GM10266 (cell line): Measurements from ENCODE around the gene TENT5C.

ENCODE experiments used
- DNase-seq: peaks from one replicate; pipeline ENCODE4 v3.0.0; 2012; ENCODE audit errors: extremely low spot score
- TF ChIP-seq, protein P1 (sequence below): IDR thresholded peaks from 2 replicates; pipeline ENCODE4 v1.5.1; 2012; ENCODE audit warnings: mild to moderate bottlenecking, low read depth; ENCODE audit not compliant: control insufficient read depth, insufficient read depth; ENCODE audit errors: missing control alignments

The TENT5C gene

GRCh38 chr1:117586337-117586736 is 19.5 kb upstream of the TENT5C start:
- no peak for DNase-seq
- TF ChIP-seq, protein P1, sequence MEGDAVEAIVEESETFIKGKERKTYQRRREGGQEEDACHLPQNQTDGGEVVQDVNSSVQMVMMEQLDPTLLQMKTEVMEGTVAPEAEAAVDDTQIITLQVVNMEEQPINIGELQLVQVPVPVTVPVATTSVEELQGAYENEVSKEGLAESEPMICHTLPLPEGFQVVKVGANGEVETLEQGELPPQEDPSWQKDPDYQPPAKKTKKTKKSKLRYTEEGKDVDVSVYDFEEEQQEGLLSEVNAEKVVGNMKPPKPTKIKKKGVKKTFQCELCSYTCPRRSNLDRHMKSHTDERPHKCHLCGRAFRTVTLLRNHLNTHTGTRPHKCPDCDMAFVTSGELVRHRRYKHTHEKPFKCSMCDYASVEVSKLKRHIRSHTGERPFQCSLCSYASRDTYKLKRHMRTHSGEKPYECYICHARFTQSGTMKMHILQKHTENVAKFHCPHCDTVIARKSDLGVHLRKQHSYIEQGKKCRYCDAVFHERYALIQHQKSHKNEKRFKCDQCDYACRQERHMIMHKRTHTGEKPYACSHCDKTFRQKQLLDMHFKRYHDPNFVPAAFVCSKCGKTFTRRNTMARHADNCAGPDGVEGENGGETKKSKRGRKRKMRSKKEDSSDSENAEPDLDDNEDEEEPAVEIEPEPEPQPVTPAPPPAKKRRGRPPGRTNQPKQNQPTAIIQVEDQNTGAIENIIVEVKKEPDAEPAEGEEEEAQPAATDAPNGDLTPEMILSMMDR: no peak

GRCh38 chr1:117586747-117587498 is 18.9 kb upstream of the TENT5C start:
- TF ChIP-seq, protein P1: no peak
- no peak for DNase-seq

DNA sequence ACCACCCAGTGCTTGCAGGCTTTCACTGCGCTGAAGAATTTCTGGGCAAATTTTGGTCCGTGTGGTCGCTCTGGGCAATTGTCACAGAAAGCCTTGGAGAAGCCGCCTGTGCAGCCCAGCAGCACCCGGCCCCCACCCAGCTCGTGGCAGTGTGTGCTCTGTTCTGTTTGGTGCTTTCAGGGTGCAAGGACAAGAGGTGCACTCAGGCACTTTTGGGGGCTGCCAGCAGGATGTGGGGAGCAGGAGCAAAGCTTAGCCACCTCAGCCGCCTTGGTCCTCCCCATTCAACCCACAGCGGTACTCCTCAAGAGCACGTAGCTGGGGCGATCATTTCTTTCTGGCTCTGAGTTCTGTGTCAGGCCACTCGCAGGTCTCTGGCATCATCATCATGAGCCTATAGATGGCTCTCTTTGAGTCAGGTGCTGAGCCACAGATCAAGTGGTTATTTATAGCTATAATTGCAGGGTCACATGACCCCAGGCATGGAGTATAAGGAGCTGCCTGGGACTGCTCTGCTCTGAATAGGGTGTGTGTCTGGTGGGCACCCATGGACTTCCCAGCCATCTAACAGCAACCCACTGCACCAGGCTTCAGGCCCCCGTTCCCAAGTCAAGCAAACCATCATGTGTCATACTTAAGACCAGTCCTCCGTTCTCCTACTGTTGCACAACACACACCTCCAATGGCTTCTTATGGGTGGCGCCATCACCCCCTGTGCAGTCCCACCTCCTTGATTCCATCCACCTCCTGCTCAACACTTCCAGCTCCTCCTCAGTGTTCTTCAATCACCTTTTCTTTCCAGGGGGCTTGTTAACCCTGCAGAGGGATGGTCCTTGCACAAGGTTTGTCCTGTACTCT is 18.1 kb upstream of the TENT5C start:
- TF ChIP-seq, protein P1: no peak
- DNase-seq: no peak

DNA sequence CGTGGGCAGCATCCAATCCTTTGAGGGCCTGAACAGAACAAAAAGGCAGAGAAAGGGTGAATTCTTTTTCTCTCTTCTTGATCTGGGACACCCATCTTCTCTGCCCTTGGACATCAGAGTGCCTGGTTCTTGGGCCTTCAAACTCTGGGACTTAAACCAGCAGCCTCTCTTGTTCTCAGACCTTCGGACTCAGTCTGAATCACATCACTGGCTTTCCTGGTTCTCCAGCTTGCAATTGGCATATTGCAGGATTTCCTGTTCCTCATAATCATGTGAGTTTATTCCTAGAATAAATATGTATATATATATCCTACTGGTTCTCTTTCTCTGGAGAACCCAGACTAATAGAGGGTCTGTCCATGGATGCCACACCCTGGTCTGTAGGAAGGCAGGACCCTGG is 16.3 kb upstream of the TENT5C start:
- no peak for DNase-seq
- TF ChIP-seq, protein P1: no peak

GRCh38 chr1:117590273-117590925 is 15.4 kb upstream of the TENT5C start:
- DNase-seq: no peak

GRCh38 chr1:117591252-117591651 is 14.6 kb upstream of the TENT5C start:
- DNase-seq: no peak
- TF ChIP-seq, protein P1: no peak

More at GRCh38 chr1:117590273-117590925, 15.4 kb upstream of the TENT5C start:
- TF ChIP-seq, protein P1: no peak
